WTC11 (cell line): ENCODE measurements around the gene TMEM59. TPM values are rescaled to one million over a fixed set of nuclear protein-coding genes. Genes with fewer than 3 reads are reported as not detected.
"Not testable (repeated sequence)": the region's sequence is repeated elsewhere in the genome, so short reads cannot be mapped to it uniquely, and the experiment has no call there.

Experiments
- ATAC-seq: fragments of 200-7000 bp; cut with Tn5 transposase; 2 replicates; pipeline ENCODE4 v1.10.0; 2021; ENCODE audit warnings: mild to moderate bottlenecking, moderate library complexity
- CTCF ChIA-PET: fragments of 300-600 bp; sonication (Branson Sonifier 250); formaldehyde crosslinking; loops from one replicate; lab custom pipeline; 2021; ENCODE audit warnings: antibody characterized with exemption; lab: Charles Lee
- POLR2A ChIA-PET: fragments of 350-600 bp; sonication (Branson Sonifier 250); formaldehyde crosslinking; loops from one replicate; lab custom pipeline; 2021; ENCODE audit warnings: antibody characterized with exemption; lab: Charles Lee
- DNase-seq: peaks from one replicate; pipeline ENCODE4 v3.0.0; 2021; ENCODE audit warnings: low spot score
- H3K27ac Mint-ChIP-seq: 2 replicates; pipeline ENCODE4 v1.8.0; 2021; ENCODE audit warnings: mixed read lengths
- H3K27me3 Mint-ChIP-seq: 2 replicates; pipeline ENCODE4 v1.8.0; 2021; ENCODE audit warnings: low read depth, mild to moderate bottlenecking, moderate library complexity, mixed read lengths
- H3K36me3 Mint-ChIP-seq: 2 replicates; pipeline ENCODE4 v1.8.0; 2021; ENCODE audit warnings: mixed read lengths
- H3K4me1 Mint-ChIP-seq: 2 replicates; pipeline ENCODE4 v1.8.0; 2022; ENCODE audit warnings: mixed read lengths
- H3K4me3 Mint-ChIP-seq: 2 replicates; pipeline ENCODE4 v1.8.0; 2021; ENCODE audit warnings: mild to moderate bottlenecking, moderate library complexity, mixed read lengths
- H3K9me3 Mint-ChIP-seq: 2 replicates; pipeline ENCODE4 v1.8.0; 2021; ENCODE audit warnings: mixed read lengths
- AR ChIP-seq: fragments of 250-450 bp; sonication (Bioruptor Pico); IDR thresholded peaks from 2 replicates; pipeline ENCODE4 v1.9.0; 2021; ENCODE audit warnings: mild to moderate bottlenecking
- CREM ChIP-seq: sonication (generic); formaldehyde crosslinking; IDR thresholded peaks from 2 replicates; pipeline ENCODE4 v1.8.1; 2022; ENCODE audit warnings: mild to moderate bottlenecking, missing genetic modification reagents, moderate library complexity
- EMX1 ChIP-seq: fragments of 250-450 bp; sonication (Bioruptor Pico); IDR thresholded peaks from 2 replicates; pipeline ENCODE4 v1.8.0; 2021; ENCODE audit warnings: mild to moderate bottlenecking
- ETV6 ChIP-seq: sonication (generic); formaldehyde crosslinking; IDR thresholded peaks from 2 replicates; pipeline ENCODE4 v1.8.1; 2022; ENCODE audit warnings: mild to moderate bottlenecking, missing genetic modification reagents
- FOXP1 ChIP-seq: sonication (generic); formaldehyde crosslinking; IDR thresholded peaks from 2 replicates; pipeline ENCODE4 v1.8.0; 2022; ENCODE audit warnings: missing genetic modification reagents, mild to moderate bottlenecking, moderate library complexity, borderline replicate concordance
- HMGA2 ChIP-seq: fragments of 250-450 bp; sonication (Bioruptor Pico); IDR thresholded peaks from 2 replicates; pipeline ENCODE4 v1.4.0; 2021; ENCODE audit warnings: mild to moderate bottlenecking, moderate library complexity
- NFE2L1 ChIP-seq: sonication (generic); formaldehyde crosslinking; IDR thresholded peaks from 2 replicates; pipeline ENCODE4 v1.8.1; 2023; ENCODE audit warnings: missing genetic modification reagents
- SMAD3 ChIP-seq: sonication (generic); formaldehyde crosslinking; IDR thresholded peaks from 2 replicates; pipeline ENCODE4 v1.8.0; 2022; ENCODE audit warnings: missing genetic modification reagents, mild to moderate bottlenecking, borderline replicate concordance
- SP1 ChIP-seq: sonication (generic); formaldehyde crosslinking; conservative IDR thresholded peaks from 2 replicates; pipeline ENCODE4 v1.8.1; 2022; ENCODE audit warnings: missing genetic modification reagents
- ZNF138 ChIP-seq: sonication (generic); formaldehyde crosslinking; conservative IDR thresholded peaks from 2 replicates; pipeline ENCODE4 v1.8.1; 2022; ENCODE audit warnings: mild to moderate bottlenecking, moderate library complexity, missing genetic modification reagents
- ZNF232 ChIP-seq: sonication (generic); formaldehyde crosslinking; IDR thresholded peaks from 2 replicates; pipeline ENCODE4 v1.8.0; 2022; ENCODE audit warnings: mild to moderate bottlenecking, missing genetic modification reagents
- ZNF263 ChIP-seq: sonication (generic); formaldehyde crosslinking; IDR thresholded peaks from 2 replicates; pipeline ENCODE4 v1.8.1; 2022; ENCODE audit warnings: low read depth, mild to moderate bottlenecking, moderate library complexity, missing genetic modification reagents
- ZNF423 ChIP-seq: fragments of 250-450 bp; sonication (Bioruptor Pico); IDR thresholded peaks from 2 replicates; pipeline ENCODE4 v2.1.2; 2022; ENCODE audit warnings: mild to moderate bottlenecking, moderate library complexity
- ZNF512 ChIP-seq: sonication (generic); formaldehyde crosslinking; IDR thresholded peaks from 2 replicates; pipeline ENCODE4 v1.8.1; 2022; ENCODE audit warnings: missing genetic modification reagents, borderline replicate concordance
- ZNF532 ChIP-seq: fragments of 250-450 bp; sonication (Bioruptor Pico); IDR thresholded peaks from 2 replicates; pipeline ENCODE4 v1.9.0; 2021; ENCODE audit warnings: mild to moderate bottlenecking, borderline replicate concordance
- ZNF671 ChIP-seq: fragments of 250-450 bp; sonication (Bioruptor Pico); IDR thresholded peaks from 2 replicates; pipeline ENCODE4 v1.8.0; 2021; ENCODE audit warnings: mild to moderate bottlenecking
- total RNA-seq: library from RNA; stranded (reverse); gene quantifications from 3 replicates; pipeline ENCODE4 v1.2.3, GENCODE V29; 2021
- TF ChIP-seq, protein P1 (sequence below): fragments of 250-450 bp; sonication (Bioruptor Pico); IDR thresholded peaks from 2 replicates; pipeline ENCODE4 v2.1.2; 2022; ENCODE audit warnings: mild to moderate bottlenecking, moderate library complexity

Gene TMEM59
- total RNA-seq, 1 experiment from 2014 or later = 122 TPM

DNA sequence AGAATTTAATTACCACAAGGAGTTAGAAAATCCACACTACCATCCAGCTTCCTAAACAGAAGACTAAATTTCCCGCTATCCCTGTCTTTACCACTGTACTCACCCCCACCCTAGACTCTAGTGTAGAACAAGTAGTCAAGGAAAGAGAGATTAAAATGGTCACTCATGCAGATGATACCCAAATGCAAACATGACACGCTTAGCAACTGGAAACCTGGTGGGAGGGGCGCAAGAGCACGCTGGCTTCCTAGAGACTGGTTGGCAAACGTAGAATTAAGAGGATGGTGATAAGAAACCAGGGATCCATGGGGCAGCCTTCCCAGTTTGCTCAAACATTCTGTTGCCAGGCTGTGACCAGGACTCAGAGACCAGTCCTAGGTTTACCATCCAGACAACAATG is 25.2 kb downstream of the TMEM59 start (continued):
- TF ChIP-seq ZNF512 (CRISPR knock-in tag) = no peak
- TF ChIP-seq CREM (CRISPR knock-in tag) = no peak
- TF ChIP-seq AR (CRISPR knock-in tag) = no peak

GRCh38 chr1:54024811-54025210 is 28.2 kb downstream of the TMEM59 start:
- POLR2A ChIA-PET, DNase-seq, H3K4me1 Mint-ChIP-seq, ATAC-seq, H3K27ac Mint-ChIP-seq, H3K4me3 Mint-ChIP-seq, H3K36me3 Mint-ChIP-seq, H3K27me3 Mint-ChIP-seq, H3K9me3 Mint-ChIP-seq: not testable (repeated sequence)
- CTCF ChIA-PET = interaction anchor here (1.3 kb wide), 1 partner anchor 33 kb away, joined by 3 read pairs; no protein-coding TSS in a partner anchor

- ChIA-PET CTCF (interaction anchor here (1.4 kb wide), 1 partner anchor 32 kb away, joined by 5 read pairs; no protein-coding TSS in a partner anchor), POLR2A (no interaction called here)
- TF ChIP-seq ZNF232 (CRISPR knock-in tag) (no peak), ETV6 (CRISPR knock-in tag) (no peak), ZNF532 (CRISPR knock-in tag) (no peak), FOXP1 (CRISPR knock-in tag) (no peak), ZNF423 (CRISPR knock-in tag) (no peak), ZNF138 (CRISPR knock-in tag) (no peak), EMX1 (CRISPR knock-in tag) (no peak), NFE2L1 (CRISPR knock-in tag) (no peak), SMAD3 (CRISPR knock-in tag) (no peak), ZNF263 (no peak), SP1 (CRISPR knock-in tag) (no peak), ZNF671 (CRISPR knock-in tag) (no peak), HMGA2 (CRISPR knock-in tag) (no peak)
- TF ChIP-seq, protein P1, sequence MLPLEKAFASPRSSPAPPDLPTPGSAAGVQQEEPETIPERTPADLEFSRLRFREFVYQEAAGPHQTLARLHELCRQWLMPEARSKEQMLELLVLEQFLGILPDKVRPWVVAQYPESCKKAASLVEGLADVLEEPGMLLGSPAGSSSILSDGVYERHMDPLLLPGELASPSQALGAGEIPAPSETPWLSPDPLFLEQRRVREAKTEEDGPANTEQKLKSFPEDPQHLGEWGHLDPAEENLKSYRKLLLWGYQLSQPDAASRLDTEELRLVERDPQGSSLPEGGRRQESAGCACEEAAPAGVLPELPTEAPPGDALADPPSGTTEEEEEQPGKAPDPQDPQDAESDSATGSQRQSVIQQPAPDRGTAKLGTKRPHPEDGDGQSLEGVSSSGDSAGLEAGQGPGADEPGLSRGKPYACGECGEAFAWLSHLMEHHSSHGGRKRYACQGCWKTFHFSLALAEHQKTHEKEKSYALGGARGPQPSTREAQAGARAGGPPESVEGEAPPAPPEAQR (CRISPR knock-in tag) = no peak
- Mint-ChIP-seq H3K27ac (no peak overlapping the region), H3K4me3 (no peak overlapping the region), H3K4me1 (no peaks in the 10 kb centered on the region), H3K27me3 (no peaks in the 10 kb centered on the region), H3K9me3 (no peaks in the 10 kb centered on the region), H3K36me3 (no peaks in the 10 kb centered on the region)
- DNase-seq (no peak), ATAC-seq (no peak)
These were observed 28.6 kb downstream of the TMEM59 start for GRCh38 chr1:54024358-54024757.

- POLR2A ChIA-PET, H3K36me3 Mint-ChIP-seq, H3K4me1 Mint-ChIP-seq, H3K9me3 Mint-ChIP-seq, DNase-seq, H3K4me3 Mint-ChIP-seq, ATAC-seq, H3K27ac Mint-ChIP-seq, H3K27me3 Mint-ChIP-seq: not testable (repeated sequence)
- CTCF ChIA-PET = interaction anchor here (3.7 kb wide), 1 partner anchor 28 kb away, joined by 19 read pairs; no protein-coding TSS in a partner anchor
These were observed 33.3 kb downstream of the TMEM59 start for GRCh38 chr1:54019562-54020176.
